Chondrocyte (in vitro differentiated cells): ENCODE data around the gene PTGES3. TPM values are rescaled to one million over a fixed set of nuclear protein-coding genes. Genes with fewer than 3 reads are reported as not detected.
"Not testable (repeated sequence)": the region's sequence is repeated elsewhere in the genome, so short reads cannot be mapped to it uniquely, and the experiment has no call there.

Source experiments
- DNase-seq: peaks from one replicate; pipeline ENCODE4 v3.0.0; 2021; ENCODE audit warnings: mixed read lengths, low spot score
- H3K27ac Mint-ChIP-seq: one replicate; pipeline ENCODE4 v1.8.0; 2021; ENCODE audit warnings: mild to moderate bottlenecking, moderate library complexity, mixed read lengths; ENCODE audit not compliant: unreplicated experiment
- H3K27me3 Mint-ChIP-seq: 2 replicates; pipeline ENCODE4 v1.8.0; 2021; ENCODE audit warnings: low read depth, mixed read lengths
- H3K36me3 Mint-ChIP-seq: 2 replicates; pipeline ENCODE4 v1.8.0; 2021; ENCODE audit warnings: low read depth, mixed read lengths
- H3K4me1 Mint-ChIP-seq: 2 replicates; pipeline ENCODE4 v1.8.0; 2021; ENCODE audit warnings: low read depth, mild to moderate bottlenecking, mixed read lengths
- H3K4me3 Mint-ChIP-seq: one replicate; pipeline ENCODE4 v1.8.0; 2021; ENCODE audit warnings: mild to moderate bottlenecking, moderate library complexity, mixed read lengths; ENCODE audit not compliant: unreplicated experiment
- H3K9me3 Mint-ChIP-seq: 2 replicates; pipeline ENCODE4 v1.8.0; 2021; ENCODE audit warnings: low read depth, mixed read lengths
- CTCF ChIP-seq: fragments of 200-600 bp; sonication (generic); IDR thresholded peaks from 2 replicates; pipeline ENCODE4 v1.5.0; 2021; ENCODE audit warnings: antibody characterized with exemption, mild to moderate bottlenecking, moderate library complexity
- total RNA-seq: library from RNA; stranded (reverse); gene quantifications from 3 replicates; pipeline ENCODE4 v1.2.1, GENCODE V29; 2021

Gene PTGES3
- total RNA-seq, 1 donor from 2014 or later: 127 TPM

GRCh38 chr12:56709759-56710376 is 21.8 kb upstream of the PTGES3 start:
- Mint-ChIP-seq H3K4me3 (no peak overlapping the region), H3K27me3 (no peaks in the 10 kb centered on the region), H3K4me1 (no peaks in the 10 kb centered on the region), H3K36me3 (peaks cover 28% of the 10 kb centered on the region), H3K27ac (no peak overlapping the region), H3K9me3 (no peaks in the 10 kb centered on the region)
- TF ChIP-seq CTCF: no peak
- DNase-seq: peak; percentile 2

GRCh38 chr12:56704522-56704921 is 16.4 kb upstream of the PTGES3 start:
- not testable (repeated sequence) for H3K36me3 Mint-ChIP-seq, H3K4me3 Mint-ChIP-seq, H3K9me3 Mint-ChIP-seq, H3K4me1 Mint-ChIP-seq, H3K27ac Mint-ChIP-seq, H3K27me3 Mint-ChIP-seq
- peak; percentile 8 for DNase-seq

GRCh38 chr12:56699020-56699661 is 11.1 kb upstream of the PTGES3 start:
- no peaks in the 10 kb centered on the region for H3K9me3 Mint-ChIP-seq
- peaks cover 14% of the 10 kb centered on the region for H3K4me1 Mint-ChIP-seq
- H3K27ac Mint-ChIP-seq: no peak overlapping the region
- TF ChIP-seq CTCF: no peak
- no peaks in the 10 kb centered on the region for H3K36me3 Mint-ChIP-seq
- H3K27me3 Mint-ChIP-seq: no peaks in the 10 kb centered on the region
- DNase-seq: no peak
- H3K4me3 Mint-ChIP-seq: no peak overlapping the region

GRCh38 chr12:56695327-56696101 is 7.4 kb upstream of the PTGES3 start:
- no peak overlapping the region for H3K4me3 Mint-ChIP-seq
- H3K27ac Mint-ChIP-seq: peak overlapping the region; percentile 92

GRCh38 chr12:56694161-56694560 is 6.1 kb upstream of the PTGES3 start:
- Mint-ChIP-seq H3K4me1 (peaks cover 11% of the 10 kb centered on the region), H3K27ac (no peak overlapping the region), H3K4me3 (no peak overlapping the region), H3K9me3 (no peaks in the 10 kb centered on the region), H3K36me3 (no peaks in the 10 kb centered on the region), H3K27me3 (no peaks in the 10 kb centered on the region)
- DNase-seq: peak; percentile 13
- TF ChIP-seq CTCF: no peak

More at GRCh38 chr12:56695327-56696101, 7.4 kb upstream of the PTGES3 start:
- DNase-seq: peak; percentile 4
- H3K36me3 Mint-ChIP-seq: no peaks in the 10 kb centered on the region
- H3K4me1 Mint-ChIP-seq: peaks cover 11% of the 10 kb centered on the region
- no peaks in the 10 kb centered on the region for H3K27me3 Mint-ChIP-seq
- no peak for TF ChIP-seq CTCF
- no peaks in the 10 kb centered on the region for H3K9me3 Mint-ChIP-seq
